Measurements from ENCODE around the gene PROM2.

PROM2 gene

GRCh38 chr2:95310216-95310615, 36.0 kb downstream of the PROM2 start:
- no peak for DNase-seq

DNA sequence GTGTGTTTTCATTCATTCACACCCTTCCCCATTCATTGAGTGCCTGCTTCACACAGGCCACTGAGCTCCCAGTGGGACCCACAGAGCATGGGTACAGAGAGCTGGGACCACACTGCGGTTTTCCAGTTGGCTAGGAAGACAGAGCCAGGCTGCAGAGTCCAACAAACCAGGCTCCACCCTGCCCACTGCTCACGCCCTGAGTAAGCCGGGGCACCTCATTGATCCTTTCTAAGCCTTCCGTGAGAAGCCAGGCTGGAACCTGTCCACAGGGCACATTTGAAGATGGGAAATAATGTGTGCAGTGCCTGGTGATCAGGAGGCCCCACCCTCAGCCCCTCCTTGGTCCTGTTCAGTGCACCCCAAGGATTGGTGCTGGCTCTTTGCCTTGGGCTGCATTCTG, 36.4 kb downstream of the PROM2 start:
- DNase-seq: no peak

DNA sequence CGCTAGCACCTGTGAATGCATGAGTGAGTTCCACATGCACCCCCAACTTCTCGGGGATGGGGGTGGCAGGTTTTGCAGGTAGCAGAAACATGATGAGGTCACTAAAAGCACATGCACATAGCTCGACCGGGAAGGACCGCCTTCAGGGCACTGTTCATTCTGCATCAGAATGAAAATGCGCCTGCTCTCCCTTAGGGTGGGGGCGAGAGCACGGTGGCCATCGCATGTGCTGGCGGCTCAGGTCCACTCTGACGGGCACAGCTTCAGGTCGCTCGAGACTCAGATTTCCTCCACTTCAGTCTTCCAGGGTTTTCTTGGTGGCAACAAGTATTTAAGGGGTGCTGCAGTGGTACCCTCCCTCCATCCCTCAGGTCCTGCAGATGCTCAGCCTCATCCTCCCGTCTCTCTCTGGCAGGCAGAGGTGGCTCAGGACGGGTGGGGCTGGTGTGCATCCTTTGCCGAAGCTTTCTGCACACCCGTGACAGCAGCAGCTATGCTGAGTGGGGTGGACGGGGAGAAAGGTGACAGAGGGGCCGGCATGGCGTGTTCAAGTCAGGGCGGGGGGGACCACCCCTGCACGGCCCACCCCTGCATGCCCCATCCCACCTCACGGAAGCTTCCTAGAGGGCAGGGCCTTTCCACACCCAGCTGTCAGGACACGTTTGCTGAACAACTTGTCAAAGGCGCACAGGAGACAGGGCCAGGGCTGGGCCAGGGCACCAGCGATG, 37.7 kb downstream of the PROM2 start:
- no peak for DNase-seq

DNA sequence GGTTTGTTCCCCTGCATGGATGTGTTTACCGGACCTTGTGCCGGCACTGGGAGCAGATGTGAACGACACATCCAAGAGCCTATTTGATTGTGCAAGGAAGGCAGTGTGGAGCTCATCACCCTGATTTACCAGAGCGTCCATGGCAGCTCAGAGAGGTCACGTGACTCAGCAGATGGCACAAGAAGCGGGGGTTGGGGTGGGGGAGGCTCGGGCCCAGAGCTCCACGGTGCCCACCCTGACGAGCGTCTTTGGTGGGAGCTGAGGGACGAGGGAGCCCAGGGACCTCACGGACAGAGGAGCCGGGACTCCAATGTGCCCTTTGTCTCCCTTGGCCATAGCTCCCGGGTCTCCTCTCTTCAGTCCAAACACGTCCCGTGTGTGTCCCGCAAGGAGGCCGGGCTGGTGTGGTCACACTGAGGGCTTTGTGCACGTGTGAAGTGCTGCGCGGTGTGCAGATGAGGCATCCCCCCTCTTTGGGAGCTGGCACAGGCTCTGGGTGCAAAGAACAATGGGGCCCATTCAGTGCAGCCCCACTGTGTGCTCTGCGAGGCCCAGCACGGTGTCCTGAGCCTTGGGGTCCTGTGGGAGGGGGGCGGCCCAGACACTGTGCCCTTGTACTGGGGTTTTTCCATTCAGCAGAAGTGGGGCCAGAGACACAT, 38.4 kb downstream of the PROM2 start:
- no peak for DNase-seq

- DNase-seq: no peak
Measured at GRCh38 chr2:95313296-95314131, 39.3 kb downstream of the PROM2 start.

- DNase-seq: no peak
Measured at GRCh38 chr2:95314598-95314963, 40.3 kb downstream of the PROM2 start.

- DNase-seq: no peak
Measured at GRCh38 chr2:95314964-95315611, 40.8 kb downstream of the PROM2 start.

- DNase-seq: no peak
Measured at GRCh38 chr2:95315801-95316411, 41.7 kb downstream of the PROM2 start.

- no peak for DNase-seq
Measured at GRCh38 chr2:95316466-95317122, 42.3 kb downstream of the PROM2 start.

GRCh38 chr2:95317123-95317500, 42.9 kb downstream of the PROM2 start:
- DNase-seq: no peak

GRCh38 chr2:95317665-95318425, 43.6 kb downstream of the PROM2 start:
- DNase-seq: no peak

DNA sequence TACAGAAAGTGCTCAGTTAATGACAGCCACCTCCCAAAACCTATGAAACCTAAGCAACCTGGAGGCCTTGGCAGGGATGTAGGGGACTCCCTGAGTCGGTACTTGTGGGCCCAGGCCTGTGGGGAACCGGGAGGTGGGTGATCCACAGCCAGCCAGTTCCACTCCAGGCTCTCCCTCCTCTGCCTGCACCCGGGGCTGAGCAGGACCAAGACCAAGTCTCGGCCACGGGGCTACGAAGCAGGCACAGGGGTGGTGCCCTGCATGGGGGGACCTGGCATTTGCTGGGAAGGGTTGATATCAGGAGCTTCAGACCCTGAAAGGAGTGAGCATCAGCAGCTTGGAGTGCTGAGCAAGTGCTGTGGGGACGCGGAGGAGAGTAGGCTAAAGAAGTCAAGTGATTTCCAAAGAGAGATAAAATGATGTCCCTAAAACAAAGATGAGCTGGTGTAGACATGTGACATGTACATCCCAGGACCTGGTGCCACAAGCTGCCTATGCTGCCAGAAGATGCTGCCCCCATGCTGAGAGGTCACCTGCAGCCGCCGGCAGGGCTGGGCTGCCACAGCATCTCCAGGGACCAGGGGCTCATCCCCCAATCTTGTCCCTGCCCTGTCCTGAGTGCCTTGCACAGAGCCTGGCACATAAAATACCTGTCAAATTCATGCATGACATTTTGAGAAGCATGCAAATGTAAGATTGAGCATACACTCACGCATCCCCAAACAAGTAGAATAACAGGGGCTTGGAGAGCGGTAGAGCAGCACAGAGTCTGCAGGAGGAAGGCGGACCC, 44.4 kb downstream of the PROM2 start:
- DNase-seq: no peak

- no peak for DNase-seq
Measured at GRCh38 chr2:95319481-95320343, 45.5 kb downstream of the PROM2 start.

- no peak for DNase-seq
Measured at GRCh38 chr2:95320344-95320712, 46.1 kb downstream of the PROM2 start.

DNA sequence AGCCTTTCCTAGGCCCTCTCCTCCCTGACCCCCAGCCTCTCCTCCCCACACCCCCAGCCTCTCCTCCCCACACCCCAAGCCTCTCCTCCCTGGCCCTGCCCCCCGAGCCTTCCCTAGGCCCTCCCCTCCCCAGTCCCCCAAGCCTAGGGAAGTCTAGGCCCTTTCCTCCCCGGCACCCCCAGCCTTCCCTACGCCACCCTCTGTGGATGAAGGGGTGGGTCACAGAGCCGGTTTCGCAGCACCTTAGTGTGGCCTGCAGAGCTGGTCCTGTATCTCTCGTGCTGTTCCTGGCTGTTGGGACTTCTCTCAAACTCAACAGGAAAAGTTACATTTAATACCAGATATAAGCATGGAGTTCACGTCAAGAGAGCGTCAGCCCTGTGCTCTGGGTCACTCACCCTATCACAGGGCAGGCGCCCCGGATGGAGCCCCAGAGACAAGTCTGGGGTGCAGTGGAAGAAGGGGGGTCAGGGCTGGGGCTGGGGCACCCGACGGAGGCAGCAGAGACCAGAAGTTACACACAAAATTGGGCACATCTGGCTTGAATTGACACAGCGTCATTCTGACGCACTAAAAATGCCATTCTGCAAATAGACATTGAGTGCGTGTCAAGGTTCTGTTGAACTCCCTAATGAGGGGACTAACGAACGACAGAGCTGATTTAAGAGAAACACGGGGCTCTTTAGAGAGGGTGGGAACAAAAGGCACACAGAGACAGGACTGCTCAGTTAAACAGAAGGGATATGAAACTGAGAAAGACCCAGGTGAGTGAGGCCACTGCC, 46.9 kb downstream of the PROM2 start:
- DNase-seq: no peak

DNA sequence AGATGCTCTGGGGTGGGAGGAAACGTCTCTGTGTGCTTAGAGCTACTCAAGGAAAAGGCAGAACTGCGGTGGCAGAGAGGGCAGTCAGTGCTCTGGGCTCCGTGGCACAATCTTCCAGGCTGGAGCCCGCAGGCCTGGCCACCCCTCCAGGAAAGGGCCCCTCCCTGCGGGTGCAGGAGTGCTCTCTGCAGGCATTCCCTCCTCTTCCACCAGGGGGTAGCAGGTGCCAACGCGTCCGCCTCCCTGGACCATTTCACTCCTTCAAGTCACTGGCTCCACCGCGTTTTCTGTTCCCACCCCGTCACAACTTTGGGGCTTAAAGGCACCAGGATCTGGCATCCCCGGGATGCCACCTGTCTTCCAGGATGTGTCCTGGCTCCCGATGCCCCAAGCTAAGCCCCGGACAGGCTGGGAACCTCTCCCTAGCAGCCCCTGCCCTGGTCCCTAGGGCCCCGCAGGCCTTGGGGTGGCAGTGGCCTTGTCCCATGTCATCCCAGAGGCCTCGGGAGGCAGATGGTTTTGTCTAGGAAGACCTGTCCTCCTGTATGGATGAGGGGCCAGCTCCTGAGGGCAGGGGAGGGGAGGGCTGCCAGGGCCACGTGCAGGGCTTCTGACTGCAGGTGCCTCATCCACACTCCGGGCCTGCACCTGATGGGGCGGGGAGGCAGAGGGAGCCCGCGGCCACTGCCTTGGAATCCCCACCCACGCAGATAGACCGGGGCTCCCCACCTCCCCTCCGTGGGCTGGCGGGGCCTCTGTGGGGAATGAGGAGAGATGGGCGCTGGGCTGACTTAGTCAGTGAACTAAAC, 49.3 kb downstream of the PROM2 start:
- DNase-seq: no peak

DNA sequence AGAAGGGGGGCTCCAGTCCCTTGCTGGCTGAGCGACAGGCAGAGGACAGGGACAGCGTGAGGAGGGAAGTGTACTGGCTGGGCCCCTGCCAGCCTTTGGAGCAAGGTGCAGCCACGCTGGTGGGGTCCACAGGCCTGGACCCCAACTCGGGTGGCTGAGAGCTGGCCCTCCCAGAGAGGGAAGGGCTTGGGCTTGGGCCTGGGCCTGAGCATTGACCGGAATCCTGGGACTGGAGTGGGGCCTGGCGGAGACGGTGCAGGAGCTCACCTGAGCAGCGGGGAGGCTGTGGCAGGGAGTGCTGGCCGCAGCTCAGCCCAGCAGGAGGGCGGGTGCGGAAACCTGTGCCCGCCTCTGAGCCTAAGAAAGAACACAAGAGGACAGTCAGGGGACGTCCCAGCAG, 50.8 kb downstream of the PROM2 start:
- no peak for DNase-seq
